HG03095 (cell line): ENCODE measurements around the gene TAF13.

Source experiments
- ATAC-seq: cut with Tn5 transposase; IDR thresholded peaks from one replicate; pipeline ENCODE4 v1.9.1; 2021; ENCODE audit warnings: moderate library complexity; ENCODE audit not compliant: unreplicated experiment

TAF13 gene

GRCh38 chr1:109075531-109076490 lies at the start of gene TAF13:
Gene TAF13, minus strand, starts transcription at chr1:109076003. Its CDS starts 56 bp downstream, at chr1:109075947.
- ATAC-seq, result peak; percentile 100

- ATAC-seq, result no peak
Observed at GRCh38 chr1:109120356-109120755, 44.6 kb upstream of the TAF13 start.

GRCh38 chr1:109118089-109118488 lies 42.3 kb upstream of the TAF13 start:
- ATAC-seq, result no peak

- ATAC-seq, result no peak
Observed at GRCh38 chr1:109116286-109116685, 40.5 kb upstream of the TAF13 start.

- no peak for ATAC-seq
Observed at GRCh38 chr1:109115685-109116084, 39.9 kb upstream of the TAF13 start.

- ATAC-seq, result no peak
Observed at GRCh38 chr1:109114342-109114674, 38.5 kb upstream of the TAF13 start.

GRCh38 chr1:109113590-109114341 lies 38.0 kb upstream of the TAF13 start, which contains the start of gene ELAPOR1:
Gene ELAPOR1, plus strand, starts transcription at chr1:109114115. Its CDS starts 69 bp downstream, at chr1:109114184.
- ATAC-seq, result peak; percentile 51

- ATAC-seq, result no peak
Observed at GRCh38 chr1:109112652-109113285, 37.0 kb upstream of the TAF13 start.

- ATAC-seq, result no peak
Observed at GRCh38 chr1:109112056-109112651, 36.4 kb upstream of the TAF13 start.

GRCh38 chr1:109111386-109112055 lies 35.7 kb upstream of the TAF13 start:
- ATAC-seq, result no peak

- ATAC-seq, result no peak
Observed at GRCh38 chr1:109109906-109110305, 34.1 kb upstream of the TAF13 start.

- no peak for ATAC-seq
Observed at GRCh38 chr1:109107785-109108184, 32.0 kb upstream of the TAF13 start.

- ATAC-seq, result no peak
Observed at GRCh38 chr1:109105881-109106280, 30.1 kb upstream of the TAF13 start.

- ATAC-seq, result no peak
Observed at GRCh38 chr1:109104364-109105151, 28.8 kb upstream of the TAF13 start.

GRCh38 chr1:109099938-109100773 lies 24.4 kb upstream of the TAF13 start:
- peak; percentile 81 for ATAC-seq

- no peak for ATAC-seq
Observed at GRCh38 chr1:109096120-109096519, 20.3 kb upstream of the TAF13 start.

GRCh38 chr1:109095631-109096030 lies 19.8 kb upstream of the TAF13 start:
- no peak for ATAC-seq

GRCh38 chr1:109094871-109095270 lies 19.1 kb upstream of the TAF13 start:
- ATAC-seq, result no peak

- no peak for ATAC-seq
Observed at GRCh38 chr1:109094377-109094803, 18.6 kb upstream of the TAF13 start.
